Smooth muscle cell (in vitro differentiated cells): ENCODE measurements around the gene IQSEC3. TPM values are rescaled to one million over a fixed set of nuclear protein-coding genes. Genes with fewer than 3 reads are reported as not detected.

Experiments used
- DNase-seq: peaks from one replicate; lab custom pipeline; 2025; ENCODE audit not compliant: unreplicated experiment; lab: John Stamatoyannopoulos, UW
- H2AFZ ChIP-seq: fragments of 200-600 bp; sonication (generic); 2 replicates; pipeline ENCODE4 v1.6.0; 2016; ENCODE audit warnings: antibody characterized with exemption, low read depth, mild to moderate bottlenecking
- H3F3A ChIP-seq: fragments of 200-600 bp; sonication (generic); 2 replicates; pipeline ENCODE4 v1.6.0; 2017; ENCODE audit warnings: antibody characterized with exemption, low read depth
- H3K27ac ChIP-seq: fragments of 200-600 bp; sonication (generic); 2 replicates; pipeline ENCODE4 v1.5.1; 2016; ENCODE audit warnings: low read depth, mild to moderate bottlenecking
- H3K27me3 ChIP-seq: fragments of 200-600 bp; sonication (generic); 2 replicates; pipeline ENCODE4 v1.6.1; 2016; ENCODE audit warnings: low read depth, mild to moderate bottlenecking
- H3K36me3 ChIP-seq: fragments of 200-600 bp; sonication (generic); 2 replicates; pipeline ENCODE4 v1.5.1; 2016; ENCODE audit warnings: low read depth
- H3K4me1 ChIP-seq: fragments of 200-600 bp; sonication (generic); 2 replicates; pipeline ENCODE4 v1.5.1; 2016; ENCODE audit warnings: low read depth
- H3K4me2 ChIP-seq: fragments of 200-600 bp; sonication (generic); 2 replicates; pipeline ENCODE4 v1.6.0; 2016; ENCODE audit warnings: mild to moderate bottlenecking
- H3K4me3 ChIP-seq: fragments of 200-600 bp; sonication (generic); 2 replicates; pipeline ENCODE4 v1.5.1; 2016; ENCODE audit warnings: mild to moderate bottlenecking
- H3K79me2 ChIP-seq: fragments of 200-600 bp; sonication (generic); 2 replicates; pipeline ENCODE4 v1.6.0; 2016; ENCODE audit warnings: low read depth, mild to moderate bottlenecking
- H3K9ac ChIP-seq: fragments of 200-600 bp; sonication (generic); 2 replicates; pipeline ENCODE4 v1.6.0; 2016; ENCODE audit warnings: low read depth
- H3K9me3 ChIP-seq: fragments of 200-600 bp; sonication (generic); replicated peaks from 2 replicates; pipeline ENCODE4 v1.5.1; 2016; ENCODE audit warnings: low read depth
- H4K20me1 ChIP-seq: fragments of 200-600 bp; sonication (generic); 2 replicates; pipeline ENCODE4 v1.6.0; 2016; ENCODE audit warnings: low read depth
- WGBS: methylation state at CpG from one replicate; pipeline ENCODE4 v1.1.7; 2016; ENCODE audit warnings: low lambda C conversion rate; 5-methylcytosine and 5-hydroxymethylcytosine counted together
- polyA plus RNA-seq: library from polyadenylated mRNA; unstranded; fragments of >200 nt; fragmentation: Nextera tagmentation; extraction: Ambion mirVana; gene quantifications from 2 replicates; pipeline ENCODE4 v1.2.1, GENCODE V29; 2016
- total RNA-seq: library from RNA; depleted of rRNA; stranded (reverse); fragments of >200 nt; gene quantifications from 2 replicates; pipeline ENCODE4 v1.2.3, GENCODE V29; 2014
- TF ChIP-seq, protein P1 (sequence below): fragments of 200-600 bp; sonication (generic); IDR thresholded peaks from 2 replicates; pipeline ENCODE4 v1.5.1; 2017; ENCODE audit warnings: borderline replicate concordance, mild to moderate bottlenecking, antibody characterized with exemption; ENCODE audit not compliant: insufficient read depth, poor library complexity, severe bottlenecking

IQSEC3 gene
- total and polyA plus RNA-seq, 2 experiments from 2014 or later: 0.72 to 2.4 TPM

DNA sequence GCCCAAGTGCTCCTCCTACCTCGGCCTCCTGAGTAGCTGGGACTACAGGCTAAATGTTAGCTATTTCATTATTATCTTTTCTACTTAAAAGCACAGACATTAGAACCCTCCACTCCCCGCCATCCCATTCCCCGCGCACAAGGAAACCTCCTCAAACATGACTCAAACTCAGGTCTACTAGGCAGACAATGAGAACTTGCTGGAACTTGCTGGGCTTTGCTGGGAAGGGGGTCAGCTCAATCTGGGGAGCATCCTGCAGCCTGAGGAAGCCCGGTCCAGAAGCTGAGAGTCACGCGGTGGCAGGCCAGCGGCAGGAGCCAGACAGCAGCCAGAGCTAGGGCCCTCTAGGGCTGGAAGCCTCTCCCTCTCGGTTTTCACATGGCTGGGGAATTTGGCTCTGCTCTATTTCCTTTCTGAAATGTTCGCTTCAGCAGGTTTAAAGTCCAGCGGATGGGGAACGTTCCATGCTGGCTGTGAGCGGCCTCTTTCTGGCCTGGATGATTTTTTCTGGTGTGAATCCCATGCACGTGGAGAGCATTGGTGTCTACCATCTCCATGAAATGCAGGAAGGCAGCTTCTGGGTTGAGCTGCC lies 78.9 kb downstream of the IQSEC3 start:
- no peaks in the 10 kb centered on the region for H3F3A ChIP-seq
- H2AFZ ChIP-seq: no peak overlapping the region
- H3K4me2 ChIP-seq: no peak overlapping the region
- TF ChIP-seq, protein P1, sequence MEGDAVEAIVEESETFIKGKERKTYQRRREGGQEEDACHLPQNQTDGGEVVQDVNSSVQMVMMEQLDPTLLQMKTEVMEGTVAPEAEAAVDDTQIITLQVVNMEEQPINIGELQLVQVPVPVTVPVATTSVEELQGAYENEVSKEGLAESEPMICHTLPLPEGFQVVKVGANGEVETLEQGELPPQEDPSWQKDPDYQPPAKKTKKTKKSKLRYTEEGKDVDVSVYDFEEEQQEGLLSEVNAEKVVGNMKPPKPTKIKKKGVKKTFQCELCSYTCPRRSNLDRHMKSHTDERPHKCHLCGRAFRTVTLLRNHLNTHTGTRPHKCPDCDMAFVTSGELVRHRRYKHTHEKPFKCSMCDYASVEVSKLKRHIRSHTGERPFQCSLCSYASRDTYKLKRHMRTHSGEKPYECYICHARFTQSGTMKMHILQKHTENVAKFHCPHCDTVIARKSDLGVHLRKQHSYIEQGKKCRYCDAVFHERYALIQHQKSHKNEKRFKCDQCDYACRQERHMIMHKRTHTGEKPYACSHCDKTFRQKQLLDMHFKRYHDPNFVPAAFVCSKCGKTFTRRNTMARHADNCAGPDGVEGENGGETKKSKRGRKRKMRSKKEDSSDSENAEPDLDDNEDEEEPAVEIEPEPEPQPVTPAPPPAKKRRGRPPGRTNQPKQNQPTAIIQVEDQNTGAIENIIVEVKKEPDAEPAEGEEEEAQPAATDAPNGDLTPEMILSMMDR: no peak
- H3K9ac ChIP-seq: no peak overlapping the region
- peaks cover 6% of the 10 kb centered on the region for H3K4me1 ChIP-seq
- DNase-seq: no peak
- 70% methylated on average over 14 of the region's 14 CpGs for WGBS
- H3K79me2 ChIP-seq: no peaks in the 10 kb centered on the region
- no peak overlapping the region for H3K4me3 ChIP-seq
- H3K27me3 ChIP-seq: peaks cover 3% of the 10 kb centered on the region
- no peaks in the 10 kb centered on the region for H3K36me3 ChIP-seq
- H3K9me3 ChIP-seq: no peaks in the 10 kb centered on the region
- no peak overlapping the region for H3K27ac ChIP-seq
- H4K20me1 ChIP-seq: no peaks in the 10 kb centered on the region

DNA sequence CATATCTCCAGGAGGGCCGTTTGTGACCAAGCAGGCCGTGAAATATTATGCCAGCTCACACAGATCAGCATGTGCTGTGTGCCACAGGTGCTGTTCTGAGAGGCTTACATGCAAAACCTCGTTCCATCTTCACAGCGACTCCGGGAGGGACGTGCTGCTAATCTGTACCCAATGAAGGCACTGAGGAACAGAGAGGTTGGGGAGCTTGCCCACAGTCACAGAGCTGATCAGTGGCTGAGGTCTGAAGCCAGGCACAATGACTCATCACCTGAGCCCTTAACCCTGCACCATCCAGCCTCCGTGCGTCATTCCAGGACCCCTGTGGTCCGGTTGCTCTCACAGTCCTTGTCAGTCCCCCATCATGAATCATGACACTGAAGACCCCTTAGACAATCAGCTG lies 80.7 kb downstream of the IQSEC3 start:
- Histone ChIP-seq H3K9ac (no peak overlapping the region), H3K4me1 (peaks cover 6% of the 10 kb centered on the region), H2AFZ (no peak overlapping the region), H3F3A (no peaks in the 10 kb centered on the region), H3K4me3 (no peak overlapping the region), H3K36me3 (no peaks in the 10 kb centered on the region), H3K27me3 (no peaks in the 10 kb centered on the region), H3K9me3 (no peaks in the 10 kb centered on the region), H3K4me2 (no peak overlapping the region), H3K27ac (no peak overlapping the region), H3K79me2 (no peaks in the 10 kb centered on the region), H4K20me1 (no peaks in the 10 kb centered on the region)
- 87% methylated on average over 9 of the region's 9 CpGs for WGBS
- TF ChIP-seq, protein P1: no peak
- no peak for DNase-seq

DNA sequence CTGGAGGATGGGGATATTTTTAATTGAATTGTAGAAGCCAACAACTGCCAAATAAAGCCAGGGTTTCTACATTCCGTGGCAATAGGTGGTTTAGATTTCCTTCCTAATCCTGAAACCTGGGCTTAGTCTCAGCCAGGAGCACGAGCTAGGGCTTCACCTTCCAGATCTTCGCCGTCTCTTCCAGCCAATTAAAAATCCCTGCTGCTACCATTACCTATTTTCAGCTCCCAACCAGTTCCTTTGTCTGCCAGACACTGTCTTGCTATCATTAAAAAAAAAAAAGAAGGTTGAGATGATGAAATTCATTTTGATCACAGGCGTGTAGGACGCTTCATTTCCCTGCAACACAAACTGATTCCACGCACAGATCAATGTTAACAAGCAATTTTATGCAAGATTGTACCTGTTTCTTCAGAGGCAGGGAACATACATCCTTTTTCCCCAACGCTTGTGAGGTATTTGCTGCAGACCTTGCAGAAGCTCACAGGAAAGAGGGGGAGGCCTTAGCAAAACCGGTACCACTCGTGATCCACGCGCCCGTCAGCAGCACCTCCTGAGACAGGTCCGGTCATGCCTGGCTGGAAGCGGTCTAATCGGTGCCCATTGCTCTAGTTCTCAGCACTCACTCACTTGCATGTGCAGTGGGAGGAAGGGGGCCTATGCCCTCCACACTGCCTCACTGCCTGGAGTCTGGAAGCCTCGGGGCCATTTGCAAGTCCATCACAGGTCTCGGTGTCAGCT lies 82.3 kb downstream of the IQSEC3 start:
- Histone ChIP-seq H3K79me2 (no peaks in the 10 kb centered on the region), H3K9ac (no peak overlapping the region), H3K36me3 (no peaks in the 10 kb centered on the region), H3K4me2 (no peak overlapping the region), H3K4me3 (no peak overlapping the region), H3K27me3 (no peaks in the 10 kb centered on the region), H2AFZ (no peak overlapping the region), H3K4me1 (peaks cover 5% of the 10 kb centered on the region), H4K20me1 (no peaks in the 10 kb centered on the region), H3K27ac (no peak overlapping the region), H3K9me3 (no peaks in the 10 kb centered on the region), H3F3A (no peaks in the 10 kb centered on the region)
- no peak for DNase-seq
- TF ChIP-seq, protein P1: no peak
- 83% methylated on average over 18 of the region's 18 CpGs for WGBS
